GM23248 (cell line): Measurements from ENCODE around the gene SYT13. TPM values are rescaled to one million over a fixed set of nuclear protein-coding genes. Genes with fewer than 3 reads are reported as not detected.
A peak's percentile ranks its signal among the peaks of the same experiment; 100 is the strongest.

Experiments
- DNase-seq: peaks from one replicate; pipeline ENCODE4 v3.0.0-alpha.2; 2015
- H2AFZ ChIP-seq: fragments of 200-600 bp; sonication (generic); 2 replicates; pipeline ENCODE4 v1.6.1; 2016; ENCODE audit warnings: antibody characterized with exemption
- H3F3A ChIP-seq: fragments of 200-600 bp; sonication (generic); 2 replicates; pipeline ENCODE4 v1.6.1; 2016; ENCODE audit warnings: mild to moderate bottlenecking, antibody characterized with exemption, mixed run types; ENCODE audit not compliant: insufficient read depth
- H3K27ac ChIP-seq: fragments of 200-600 bp; sonication (generic); 2 replicates; pipeline ENCODE4 v1.5.1; 2016; ENCODE audit warnings: mild to moderate bottlenecking
- H3K27me3 ChIP-seq: fragments of 200-600 bp; sonication (generic); replicated peaks from 2 replicates; pipeline ENCODE4 v1.6.1; 2016; ENCODE audit warnings: mild to moderate bottlenecking; ENCODE audit not compliant: insufficient read depth
- H3K36me3 ChIP-seq: fragments of 200-600 bp; sonication (generic); 2 replicates; pipeline ENCODE4 v1.6.1; 2016; ENCODE audit warnings: low read depth, mild to moderate bottlenecking
- H3K4me1 ChIP-seq: fragments of 200-600 bp; sonication (generic); 2 replicates; pipeline ENCODE4 v1.6.1; 2016; ENCODE audit warnings: mild to moderate bottlenecking; ENCODE audit not compliant: insufficient read depth
- H3K4me2 ChIP-seq: fragments of 200-600 bp; sonication (generic); one replicate; pipeline ENCODE4 v1.6.1; 2016; ENCODE audit warnings: mild to moderate bottlenecking; ENCODE audit not compliant: unreplicated experiment
- H3K4me3 ChIP-seq: fragments of 200-600 bp; sonication (generic); 2 replicates; pipeline ENCODE4 v1.5.1; 2016; ENCODE audit warnings: mild to moderate bottlenecking
- H3K79me2 ChIP-seq: fragments of 200-600 bp; sonication (generic); 2 replicates; pipeline ENCODE4 v1.6.1; 2016; ENCODE audit warnings: mild to moderate bottlenecking; ENCODE audit not compliant: insufficient read depth
- H3K9ac ChIP-seq: fragments of 200-600 bp; sonication (generic); 2 replicates; pipeline ENCODE4 v1.6.1; 2016; ENCODE audit warnings: mild to moderate bottlenecking
- H3K9me2 ChIP-seq: fragments of 200-600 bp; sonication (generic); 2 replicates; pipeline ENCODE4 v1.6.1; 2016; ENCODE audit warnings: mixed run types, mild to moderate bottlenecking, moderate library complexity; ENCODE audit not compliant: insufficient read depth
- H3K9me3 ChIP-seq: fragments of 200-600 bp; sonication (generic); one replicate; pipeline ENCODE4 v1.6.1; 2017; ENCODE audit warnings: low read depth
- H4K20me1 ChIP-seq: fragments of 200-600 bp; sonication (generic); 2 replicates; pipeline ENCODE4 v1.6.0; 2016; ENCODE audit not compliant: insufficient read depth
- EZH2 ChIP-seq: fragments of 200-600 bp; sonication (generic); IDR thresholded peaks from 2 replicates; pipeline ENCODE4 v1.6.1; 2018; ENCODE audit warnings: antibody characterized with exemption, mild to moderate bottlenecking; ENCODE audit not compliant: insufficient read depth, poor library complexity, severe bottlenecking
- EZH2phosphoT487 ChIP-seq: fragments of 200-600 bp; sonication (generic); IDR thresholded peaks from 2 replicates; pipeline ENCODE4 v1.6.1; 2018; ENCODE audit warnings: antibody characterized with exemption, moderate library complexity, mild to moderate bottlenecking, low read depth; ENCODE audit not compliant: insufficient read depth
- WGBS, 2 experiments: methylation state at CpG; one replicate each; pipeline ENCODE4 v1.1.6; 2015 to 2017; ENCODE audit warnings: low lambda C conversion rate in 2 of 2, low coverage in 1 of 2; ENCODE audit errors: missing lambda C conversion rate in 2 of 2; 5-methylcytosine and 5-hydroxymethylcytosine counted together
- in situ Hi-C: fragments of 300-500 bp; cut with MboI; formaldehyde crosslinking; loops from 2 replicates; pipeline ENCODE4 v1.15.0; 2020
- polyA plus RNA-seq: library from polyadenylated mRNA; unstranded; fragments of >200 nt; fragmentation: Nextera tagmentation; extraction: Ambion mirVana; gene quantifications from 2 replicates; pipeline ENCODE4 v1.2.1, GENCODE V29; 2016
- total RNA-seq: library from RNA; depleted of rRNA; stranded (reverse); fragments of >200 nt; shearing (Covaris generic); gene quantifications from 2 replicates; pipeline ENCODE4 v1.2.3, GENCODE V29; 2014

SYT13 gene
- total and polyA plus RNA-seq, 2 experiments from 2014 or later, result not detected

DNA sequence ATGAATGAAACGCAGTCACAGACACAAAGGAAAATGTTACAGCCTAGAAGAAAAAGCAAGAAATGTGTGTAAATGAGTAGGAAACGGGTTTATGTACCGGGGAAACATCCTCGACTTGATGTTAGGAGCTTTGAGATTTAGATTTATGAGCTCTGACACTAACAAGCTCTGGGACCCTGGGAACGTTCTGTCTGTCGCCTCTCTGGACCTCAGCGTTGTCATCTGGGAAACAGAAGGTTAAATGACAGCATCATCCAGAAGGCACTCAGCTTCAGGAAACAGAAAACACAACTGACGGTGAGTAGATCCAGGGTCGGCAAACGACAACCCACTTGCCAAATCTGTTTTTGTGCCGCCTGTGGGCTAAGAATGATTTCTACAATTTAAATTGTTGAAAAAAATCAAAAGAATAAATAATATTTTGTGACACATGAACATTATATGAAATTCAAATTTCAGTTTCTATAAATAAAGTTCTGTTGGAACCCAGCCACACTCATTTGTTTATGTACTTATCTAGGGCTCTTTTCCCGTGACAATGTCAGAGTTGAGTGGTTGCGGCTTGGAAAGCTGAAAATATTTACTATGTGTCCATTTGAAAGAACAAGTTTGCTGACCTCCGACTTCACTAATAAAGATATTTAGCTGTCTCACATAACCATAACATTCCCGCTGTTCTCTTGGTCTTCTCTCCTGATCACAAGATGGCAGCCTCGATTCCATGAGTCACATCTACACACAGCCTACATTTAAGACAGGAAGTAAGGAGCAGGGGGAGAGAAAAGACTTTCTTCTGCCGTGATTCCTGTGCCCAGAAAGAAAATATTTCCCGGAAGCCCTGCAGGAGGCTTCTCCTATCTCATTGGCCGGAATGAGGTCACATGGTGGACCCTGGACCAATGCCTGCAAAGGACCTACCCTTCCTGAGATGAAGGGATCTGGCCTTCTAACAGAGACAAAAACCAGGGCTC is 47.1 kb upstream of the SYT13 start:
- Histone ChIP-seq H3K9me2 (no peaks in the 10 kb centered on the region), H3K36me3 (no peaks in the 10 kb centered on the region), H3K9me3 (no peaks in the 10 kb centered on the region), H3K27ac (no peak overlapping the region), H3K4me1 (no peaks in the 10 kb centered on the region), H2AFZ (peak overlapping the region; percentile 47; the same call in 1 of the 2 replicates), H4K20me1 (no peaks in the 10 kb centered on the region), H3K4me3 (0 out of 2 replicates have a peak overlapping the region, but pooled peaks have one; percentile 4), H3F3A (no peaks in the 10 kb centered on the region), H3K27me3 (peaks cover 33% of the 10 kb centered on the region; the same call in 1 of the 2 replicates), H3K79me2 (no peaks in the 10 kb centered on the region), H3K9ac (no peak overlapping the region), H3K4me2 (no peak overlapping the region)
- 28 to 29% methylated on average over 19 of the region's 19 CpGs for WGBS, 2 experiments
- DNase-seq, result peak; percentile 38
- TF ChIP-seq EZH2phosphoT487 (no peak), EZH2 (no peak)
- in situ Hi-C loops, result no loop called here

- Histone ChIP-seq H3K27me3 (peaks cover 37% of the 10 kb centered on the region), H3K27ac (no peak overlapping the region), H3K4me2 (no peak overlapping the region), H3K9ac (no peak overlapping the region), H3K36me3 (no peaks in the 10 kb centered on the region), H3K9me3 (no peaks in the 10 kb centered on the region), H3K4me3 (no peak overlapping the region), H3K79me2 (no peaks in the 10 kb centered on the region), H2AFZ (no peak overlapping the region), H3F3A (no peaks in the 10 kb centered on the region), H4K20me1 (no peaks in the 10 kb centered on the region), H3K9me2 (no peaks in the 10 kb centered on the region), H3K4me1 (no peaks in the 10 kb centered on the region)
- in situ Hi-C loops, result no loop called here
- TF ChIP-seq EZH2phosphoT487, result no peak
- no peak for TF ChIP-seq EZH2
- DNase-seq, result peak; percentile 56
- WGBS, 2 experiments, result 6 to 9% methylated on average over 13 of the region's 13 CpGs
Measured at GRCh38 chr11:45332276-45332934, 46.3 kb upstream of the SYT13 start.

GRCh38 chr11:45331839-45332238 is 45.7 kb upstream of the SYT13 start:
- no peak overlapping the region for H3K27ac ChIP-seq
- peak; percentile 21 for DNase-seq

GRCh38 chr11:45328726-45329125 is 42.6 kb upstream of the SYT13 start:
- no peak for DNase-seq
- H3K9me3 ChIP-seq, result no peaks in the 10 kb centered on the region
- no peaks in the 10 kb centered on the region for H3K4me1 ChIP-seq
- H3K36me3 ChIP-seq, result no peaks in the 10 kb centered on the region; the same call in 1 of the 2 replicates
- 11 to 16% methylated on average over 3 of the region's 3 CpGs for WGBS, 2 experiments
- H3K9me2 ChIP-seq, result no peaks in the 10 kb centered on the region
- TF ChIP-seq EZH2 (no peak), EZH2phosphoT487 (no peak)
- H3F3A ChIP-seq, result no peaks in the 10 kb centered on the region
- no peak overlapping the region for H3K4me2 ChIP-seq
- no peak overlapping the region for H3K4me3 ChIP-seq
- H2AFZ ChIP-seq, result no peak overlapping the region
- no peak overlapping the region for H3K27ac ChIP-seq
- in situ Hi-C loops, result loop anchor here (10.0 kb wide), 1 partner anchor 214 kb away; no protein-coding TSS in a partner anchor
- H3K79me2 ChIP-seq, result no peaks in the 10 kb centered on the region
- peaks cover 67% of the 10 kb centered on the region for H3K27me3 ChIP-seq
- no peak overlapping the region for H3K9ac ChIP-seq
- no peaks in the 10 kb centered on the region for H4K20me1 ChIP-seq

More at GRCh38 chr11:45331839-45332238, 45.7 kb upstream of the SYT13 start:
- Histone ChIP-seq H3K27me3 (peaks cover 43% of the 10 kb centered on the region), H3F3A (no peaks in the 10 kb centered on the region), H3K4me1 (no peaks in the 10 kb centered on the region), H3K79me2 (no peaks in the 10 kb centered on the region), H3K9me2 (no peaks in the 10 kb centered on the region), H4K20me1 (no peaks in the 10 kb centered on the region), H3K9me3 (no peaks in the 10 kb centered on the region), H3K9ac (no peak overlapping the region), H2AFZ (no peak overlapping the region), H3K36me3 (no peaks in the 10 kb centered on the region; the same call in 1 of the 2 replicates), H3K4me3 (no peak overlapping the region), H3K4me2 (no peak overlapping the region)
- in situ Hi-C loops, result no loop called here
- 0 to 1% methylated on average over 4 of the region's 4 CpGs for WGBS, 2 experiments
- TF ChIP-seq EZH2phosphoT487 (no peak), EZH2 (no peak)
